WTC11 (cell line): Measurements from ENCODE around the gene HES5. TPM values are rescaled to one million over a fixed set of nuclear protein-coding genes. Genes with fewer than 3 reads are reported as not detected.

Source experiments
- ATAC-seq: fragments of 200-7000 bp; cut with Tn5 transposase; 2 replicates; pipeline ENCODE4 v1.10.0; 2021; ENCODE audit warnings: mild to moderate bottlenecking, moderate library complexity
- CTCF ChIA-PET: fragments of 300-600 bp; sonication (Branson Sonifier 250); formaldehyde crosslinking; loops from one replicate; lab custom pipeline; 2021; ENCODE audit warnings: antibody characterized with exemption; lab: Charles Lee
- POLR2A ChIA-PET: fragments of 350-600 bp; sonication (Branson Sonifier 250); formaldehyde crosslinking; loops from one replicate; lab custom pipeline; 2021; ENCODE audit warnings: antibody characterized with exemption; lab: Charles Lee
- DNase-seq: peaks from one replicate; pipeline ENCODE4 v3.0.0; 2021; ENCODE audit warnings: low spot score
- H3K27ac Mint-ChIP-seq: 2 replicates; pipeline ENCODE4 v1.8.0; 2021; ENCODE audit warnings: mixed read lengths
- H3K27me3 Mint-ChIP-seq: 2 replicates; pipeline ENCODE4 v1.8.0; 2021; ENCODE audit warnings: low read depth, mild to moderate bottlenecking, moderate library complexity, mixed read lengths
- H3K36me3 Mint-ChIP-seq: 2 replicates; pipeline ENCODE4 v1.8.0; 2021; ENCODE audit warnings: mixed read lengths
- H3K4me1 Mint-ChIP-seq: 2 replicates; pipeline ENCODE4 v1.8.0; 2022; ENCODE audit warnings: mixed read lengths
- H3K4me3 Mint-ChIP-seq: 2 replicates; pipeline ENCODE4 v1.8.0; 2021; ENCODE audit warnings: mild to moderate bottlenecking, moderate library complexity, mixed read lengths
- H3K9me3 Mint-ChIP-seq: 2 replicates; pipeline ENCODE4 v1.8.0; 2021; ENCODE audit warnings: mixed read lengths
- ARID4B ChIP-seq: sonication (generic); formaldehyde crosslinking; IDR thresholded peaks from 2 replicates; pipeline ENCODE4 v1.8.0; 2023; ENCODE audit warnings: missing genetic modification reagents, mild to moderate bottlenecking, borderline replicate concordance
- ATF1 ChIP-seq: sonication (generic); formaldehyde crosslinking; IDR thresholded peaks from 2 replicates; pipeline ENCODE4 v1.8.1; 2023; ENCODE audit warnings: mild to moderate bottlenecking, moderate library complexity, missing genetic modification reagents
- CREB1 ChIP-seq: sonication (generic); formaldehyde crosslinking; IDR thresholded peaks from 2 replicates; pipeline ENCODE4 v1.8.0; 2023; ENCODE audit warnings: mild to moderate bottlenecking, missing genetic modification reagents
- ELF4 ChIP-seq: sonication (generic); formaldehyde crosslinking; IDR thresholded peaks from 2 replicates; pipeline ENCODE4 v1.8.1; 2022; ENCODE audit warnings: low read depth, mild to moderate bottlenecking, moderate library complexity, missing genetic modification reagents
- ESRRA ChIP-seq: sonication (generic); formaldehyde crosslinking; IDR thresholded peaks from 2 replicates; pipeline ENCODE4 v1.8.1; 2022; ENCODE audit warnings: mild to moderate bottlenecking, missing genetic modification reagents, borderline replicate concordance
- FOXK1 ChIP-seq: sonication (generic); formaldehyde crosslinking; IDR thresholded peaks from 2 replicates; pipeline ENCODE4 v1.8.0; 2022; ENCODE audit warnings: mild to moderate bottlenecking, moderate library complexity, missing genetic modification reagents
- GABPB1 ChIP-seq: sonication (generic); formaldehyde crosslinking; IDR thresholded peaks from 2 replicates; pipeline ENCODE4 v1.8.1; 2023; ENCODE audit warnings: mild to moderate bottlenecking, missing genetic modification reagents
- JAZF1 ChIP-seq: fragments of 250-450 bp; sonication (Bioruptor Pico); IDR thresholded peaks from 2 replicates; pipeline ENCODE4 v1.9.0; 2021; ENCODE audit warnings: moderate library complexity, mild to moderate bottlenecking, inconsistent platforms
- MXD4 ChIP-seq: fragments of 250-450 bp; sonication (Bioruptor Pico); IDR thresholded peaks from 2 replicates; pipeline ENCODE4 v1.8.0; 2021; ENCODE audit warnings: mild to moderate bottlenecking, moderate library complexity, borderline replicate concordance
- NFATC4 ChIP-seq: fragments of 250-450 bp; sonication (Bioruptor Pico); IDR thresholded peaks from 2 replicates; pipeline ENCODE4 v1.9.0; 2021; ENCODE audit warnings: mild to moderate bottlenecking
- NFE2L1 ChIP-seq: sonication (generic); formaldehyde crosslinking; IDR thresholded peaks from 2 replicates; pipeline ENCODE4 v1.8.1; 2023; ENCODE audit warnings: missing genetic modification reagents
- SOX15 ChIP-seq: fragments of 250-450 bp; sonication (Bioruptor Pico); IDR thresholded peaks from 2 replicates; pipeline ENCODE4 v1.9.0; 2021; ENCODE audit warnings: mild to moderate bottlenecking
- ZBTB21 ChIP-seq: sonication (generic); formaldehyde crosslinking; IDR thresholded peaks from 2 replicates; pipeline ENCODE4 v1.8.1; 2023; ENCODE audit warnings: mild to moderate bottlenecking, missing genetic modification reagents, borderline replicate concordance
- ZNF138 ChIP-seq: sonication (generic); formaldehyde crosslinking; conservative IDR thresholded peaks from 2 replicates; pipeline ENCODE4 v1.8.1; 2022; ENCODE audit warnings: mild to moderate bottlenecking, moderate library complexity, missing genetic modification reagents
- ZNF396 ChIP-seq: fragments of 250-450 bp; sonication (Bioruptor Pico); IDR thresholded peaks from 2 replicates; pipeline ENCODE4 v1.8.0; 2021; ENCODE audit warnings: mild to moderate bottlenecking, moderate library complexity, borderline replicate concordance
- total RNA-seq: library from RNA; stranded (reverse); gene quantifications from 3 replicates; pipeline ENCODE4 v1.2.3, GENCODE V29; 2021
- TF ChIP-seq, protein P1 (sequence below): sonication (generic); formaldehyde crosslinking; conservative IDR thresholded peaks from 2 replicates; pipeline ENCODE4 v1.8.1; 2023; ENCODE audit warnings: mild to moderate bottlenecking, low read depth, missing genetic modification reagents, moderate library complexity
- TF ChIP-seq, protein P2 (sequence below): fragments of 250-450 bp; sonication (Bioruptor Pico); IDR thresholded peaks from 2 replicates; pipeline ENCODE4 v1.9.0; 2021; ENCODE audit warnings: mild to moderate bottlenecking, borderline replicate concordance
- TF ChIP-seq, protein P3 (sequence below): fragments of 250-450 bp; sonication (Bioruptor Pico); IDR thresholded peaks from 2 replicates; pipeline ENCODE4 v2.1.2; 2022; ENCODE audit warnings: mild to moderate bottlenecking, moderate library complexity

The HES5 gene
- total RNA-seq, 1 experiment from 2014 or later, result not detected

- no peaks in the 10 kb centered on the region for H3K36me3 Mint-ChIP-seq
- no peaks in the 10 kb centered on the region for H3K27me3 Mint-ChIP-seq
- no peak overlapping the region for H3K4me3 Mint-ChIP-seq
- no peaks in the 10 kb centered on the region for H3K4me1 Mint-ChIP-seq
- ATAC-seq, result no peak
- no peak for TF ChIP-seq ELF4 (CRISPR knock-in tag)
- TF ChIP-seq FOXK1 (CRISPR knock-in tag), result no peak
- no peak for TF ChIP-seq CREB1
- no peak for TF ChIP-seq ARID4B (CRISPR knock-in tag)
- TF ChIP-seq, protein P1, sequence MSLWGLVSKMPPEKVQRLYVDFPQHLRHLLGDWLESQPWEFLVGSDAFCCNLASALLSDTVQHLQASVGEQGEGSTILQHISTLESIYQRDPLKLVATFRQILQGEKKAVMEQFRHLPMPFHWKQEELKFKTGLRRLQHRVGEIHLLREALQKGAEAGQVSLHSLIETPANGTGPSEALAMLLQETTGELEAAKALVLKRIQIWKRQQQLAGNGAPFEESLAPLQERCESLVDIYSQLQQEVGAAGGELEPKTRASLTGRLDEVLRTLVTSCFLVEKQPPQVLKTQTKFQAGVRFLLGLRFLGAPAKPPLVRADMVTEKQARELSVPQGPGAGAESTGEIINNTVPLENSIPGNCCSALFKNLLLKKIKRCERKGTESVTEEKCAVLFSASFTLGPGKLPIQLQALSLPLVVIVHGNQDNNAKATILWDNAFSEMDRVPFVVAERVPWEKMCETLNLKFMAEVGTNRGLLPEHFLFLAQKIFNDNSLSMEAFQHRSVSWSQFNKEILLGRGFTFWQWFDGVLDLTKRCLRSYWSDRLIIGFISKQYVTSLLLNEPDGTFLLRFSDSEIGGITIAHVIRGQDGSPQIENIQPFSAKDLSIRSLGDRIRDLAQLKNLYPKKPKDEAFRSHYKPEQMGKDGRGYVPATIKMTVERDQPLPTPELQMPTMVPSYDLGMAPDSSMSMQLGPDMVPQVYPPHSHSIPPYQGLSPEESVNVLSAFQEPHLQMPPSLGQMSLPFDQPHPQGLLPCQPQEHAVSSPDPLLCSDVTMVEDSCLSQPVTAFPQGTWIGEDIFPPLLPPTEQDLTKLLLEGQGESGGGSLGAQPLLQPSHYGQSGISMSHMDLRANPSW (CRISPR knock-in tag), result no peak
- TF ChIP-seq ZBTB21, result no peak
- no peak for TF ChIP-seq ZNF396 (CRISPR knock-in tag)
- no peak for TF ChIP-seq GABPB1 (CRISPR knock-in tag)
- TF ChIP-seq NFATC4 (CRISPR knock-in tag), result no peak
- TF ChIP-seq ATF1 (CRISPR knock-in tag), result no peak
- no peak for TF ChIP-seq MXD4 (CRISPR knock-in tag)
- TF ChIP-seq, protein P2, sequence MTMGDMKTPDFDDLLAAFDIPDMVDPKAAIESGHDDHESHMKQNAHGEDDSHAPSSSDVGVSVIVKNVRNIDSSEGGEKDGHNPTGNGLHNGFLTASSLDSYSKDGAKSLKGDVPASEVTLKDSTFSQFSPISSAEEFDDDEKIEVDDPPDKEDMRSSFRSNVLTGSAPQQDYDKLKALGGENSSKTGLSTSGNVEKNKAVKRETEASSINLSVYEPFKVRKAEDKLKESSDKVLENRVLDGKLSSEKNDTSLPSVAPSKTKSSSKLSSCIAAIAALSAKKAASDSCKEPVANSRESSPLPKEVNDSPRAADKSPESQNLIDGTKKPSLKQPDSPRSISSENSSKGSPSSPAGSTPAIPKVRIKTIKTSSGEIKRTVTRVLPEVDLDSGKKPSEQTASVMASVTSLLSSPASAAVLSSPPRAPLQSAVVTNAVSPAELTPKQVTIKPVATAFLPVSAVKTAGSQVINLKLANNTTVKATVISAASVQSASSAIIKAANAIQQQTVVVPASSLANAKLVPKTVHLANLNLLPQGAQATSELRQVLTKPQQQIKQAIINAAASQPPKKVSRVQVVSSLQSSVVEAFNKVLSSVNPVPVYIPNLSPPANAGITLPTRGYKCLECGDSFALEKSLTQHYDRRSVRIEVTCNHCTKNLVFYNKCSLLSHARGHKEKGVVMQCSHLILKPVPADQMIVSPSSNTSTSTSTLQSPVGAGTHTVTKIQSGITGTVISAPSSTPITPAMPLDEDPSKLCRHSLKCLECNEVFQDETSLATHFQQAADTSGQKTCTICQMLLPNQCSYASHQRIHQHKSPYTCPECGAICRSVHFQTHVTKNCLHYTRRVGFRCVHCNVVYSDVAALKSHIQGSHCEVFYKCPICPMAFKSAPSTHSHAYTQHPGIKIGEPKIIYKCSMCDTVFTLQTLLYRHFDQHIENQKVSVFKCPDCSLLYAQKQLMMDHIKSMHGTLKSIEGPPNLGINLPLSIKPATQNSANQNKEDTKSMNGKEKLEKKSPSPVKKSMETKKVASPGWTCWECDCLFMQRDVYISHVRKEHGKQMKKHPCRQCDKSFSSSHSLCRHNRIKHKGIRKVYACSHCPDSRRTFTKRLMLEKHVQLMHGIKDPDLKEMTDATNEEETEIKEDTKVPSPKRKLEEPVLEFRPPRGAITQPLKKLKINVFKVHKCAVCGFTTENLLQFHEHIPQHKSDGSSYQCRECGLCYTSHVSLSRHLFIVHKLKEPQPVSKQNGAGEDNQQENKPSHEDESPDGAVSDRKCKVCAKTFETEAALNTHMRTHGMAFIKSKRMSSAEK (CRISPR knock-in tag), result no peak
- TF ChIP-seq SOX15 (CRISPR knock-in tag), result no peak
- no peak for TF ChIP-seq NFE2L1 (CRISPR knock-in tag)
- TF ChIP-seq ESRRA (CRISPR knock-in tag), result no peak
- TF ChIP-seq, protein P3, sequence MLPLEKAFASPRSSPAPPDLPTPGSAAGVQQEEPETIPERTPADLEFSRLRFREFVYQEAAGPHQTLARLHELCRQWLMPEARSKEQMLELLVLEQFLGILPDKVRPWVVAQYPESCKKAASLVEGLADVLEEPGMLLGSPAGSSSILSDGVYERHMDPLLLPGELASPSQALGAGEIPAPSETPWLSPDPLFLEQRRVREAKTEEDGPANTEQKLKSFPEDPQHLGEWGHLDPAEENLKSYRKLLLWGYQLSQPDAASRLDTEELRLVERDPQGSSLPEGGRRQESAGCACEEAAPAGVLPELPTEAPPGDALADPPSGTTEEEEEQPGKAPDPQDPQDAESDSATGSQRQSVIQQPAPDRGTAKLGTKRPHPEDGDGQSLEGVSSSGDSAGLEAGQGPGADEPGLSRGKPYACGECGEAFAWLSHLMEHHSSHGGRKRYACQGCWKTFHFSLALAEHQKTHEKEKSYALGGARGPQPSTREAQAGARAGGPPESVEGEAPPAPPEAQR (CRISPR knock-in tag), result no peak
- no peak for TF ChIP-seq ZNF138 (CRISPR knock-in tag)
- TF ChIP-seq JAZF1 (CRISPR knock-in tag), result no peak
- H3K27ac Mint-ChIP-seq, result no peak overlapping the region
- ChIA-PET CTCF (interaction anchor here (0.7 to 1.5 kb wide), 7 partner anchors 12 to 121 kb away, joined by 3 to 5 read pairs (median 3); no protein-coding TSS in a partner anchor), POLR2A (no interaction called here)
- H3K9me3 Mint-ChIP-seq, result no peaks in the 10 kb centered on the region
- DNase-seq, result no peak
Measured at GRCh38 chr1:2502661-2503553, 27.2 kb downstream of the HES5 start.
